Rectal smooth muscle tissue (tissue), 1 donor: ENCODE results near the gene KAZN.

Experiments used
- H3K27ac ChIP-seq: one replicate; pipeline ENCODE4 v1.7.0; 2013; ENCODE audit warnings: low read depth, low read length, inconsistent platforms
- H3K27me3 ChIP-seq: one replicate; pipeline ENCODE4 v1.7.0; 2013; ENCODE audit warnings: low read length; ENCODE audit not compliant: control insufficient read depth, insufficient read depth
- H3K36me3 ChIP-seq: one replicate; pipeline ENCODE4 v1.7.0; 2013; ENCODE audit warnings: low read length; ENCODE audit not compliant: control insufficient read depth, insufficient read depth
- H3K4me1 ChIP-seq: one replicate; pipeline ENCODE4 v1.7.0; 2013; ENCODE audit warnings: low read length; ENCODE audit not compliant: control insufficient read depth, insufficient read depth
- H3K4me3 ChIP-seq: one replicate; pipeline ENCODE4 v1.7.0; 2013; ENCODE audit warnings: low read length
- H3K9ac ChIP-seq: one replicate; pipeline ENCODE4 v1.7.0; 2013; ENCODE audit warnings: low read length

Gene KAZN

DNA sequence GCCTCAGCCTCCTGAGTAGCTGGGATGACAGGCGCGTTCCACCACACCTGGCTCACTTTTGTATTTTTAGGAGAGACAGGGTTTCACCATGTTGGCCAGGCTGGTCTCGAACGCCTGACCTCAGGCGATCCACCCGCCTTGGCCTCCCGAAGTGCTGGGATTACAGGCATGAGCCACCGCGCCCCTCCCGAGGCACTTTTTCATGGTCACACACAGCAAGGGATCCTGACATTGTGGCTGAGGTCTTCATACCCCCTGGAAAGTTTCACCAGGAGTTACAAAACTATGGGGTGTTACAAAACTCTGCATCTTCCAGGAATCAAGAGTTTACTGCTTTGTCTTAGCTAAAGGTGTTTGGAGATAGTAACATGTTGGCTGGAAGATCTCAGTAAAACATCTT, 320.8 kb downstream of the KAZN start:
- Histone ChIP-seq H3K36me3 (no peaks in the 10 kb centered on the region), H3K27ac (no peak overlapping the region), H3K27me3 (no peaks in the 10 kb centered on the region), H3K4me3 (no peak overlapping the region), H3K4me1 (no peaks in the 10 kb centered on the region), H3K9ac (no peak overlapping the region)

DNA sequence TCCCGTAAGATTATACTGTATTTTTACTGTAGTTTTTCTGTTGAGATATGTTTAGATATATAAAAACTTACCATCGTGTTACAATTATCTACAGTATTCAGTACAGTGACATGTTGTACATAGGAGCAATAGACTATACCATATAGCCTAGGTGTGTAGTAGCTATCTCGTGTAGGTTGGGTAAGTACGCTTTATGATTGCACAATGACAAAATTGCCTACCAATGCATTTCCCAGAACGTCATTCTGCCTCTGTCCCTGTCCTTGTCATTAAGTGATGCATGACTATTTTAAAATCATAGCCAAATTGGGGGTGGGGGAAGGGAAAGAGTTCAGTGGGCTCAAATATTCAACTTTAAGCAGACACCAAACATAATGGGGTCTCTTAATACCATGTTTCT, 321.3 kb downstream of the KAZN start:
- Histone ChIP-seq H3K36me3 (no peaks in the 10 kb centered on the region), H3K27ac (no peak overlapping the region), H3K4me1 (no peaks in the 10 kb centered on the region), H3K27me3 (no peaks in the 10 kb centered on the region), H3K4me3 (no peak overlapping the region), H3K9ac (no peak overlapping the region)

DNA sequence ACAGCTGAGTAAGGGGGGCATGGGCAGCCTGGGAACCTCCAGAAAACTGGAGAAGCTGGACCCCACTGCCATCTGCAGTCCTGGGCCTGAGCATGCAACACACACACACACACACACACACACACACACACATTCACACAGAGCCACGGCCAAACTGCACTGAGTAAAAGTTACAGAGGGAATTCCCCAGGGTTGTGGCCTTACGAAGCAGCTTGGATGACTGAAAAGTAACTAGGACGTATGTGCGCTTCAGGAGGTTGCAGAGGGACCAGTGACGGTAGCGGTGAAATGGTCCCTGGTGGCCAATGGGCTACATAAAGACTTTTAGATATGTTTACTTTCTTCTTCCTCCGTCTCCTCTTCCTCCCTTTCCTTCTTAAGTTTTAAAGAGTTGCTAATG, 322.6 kb downstream of the KAZN start:
- H3K27me3 ChIP-seq, result peaks cover 6% of the 10 kb centered on the region
- H3K36me3 ChIP-seq, result no peaks in the 10 kb centered on the region
- no peak overlapping the region for H3K9ac ChIP-seq
- no peak overlapping the region for H3K4me3 ChIP-seq
- H3K27ac ChIP-seq, result no peak overlapping the region
- H3K4me1 ChIP-seq, result no peaks in the 10 kb centered on the region

DNA sequence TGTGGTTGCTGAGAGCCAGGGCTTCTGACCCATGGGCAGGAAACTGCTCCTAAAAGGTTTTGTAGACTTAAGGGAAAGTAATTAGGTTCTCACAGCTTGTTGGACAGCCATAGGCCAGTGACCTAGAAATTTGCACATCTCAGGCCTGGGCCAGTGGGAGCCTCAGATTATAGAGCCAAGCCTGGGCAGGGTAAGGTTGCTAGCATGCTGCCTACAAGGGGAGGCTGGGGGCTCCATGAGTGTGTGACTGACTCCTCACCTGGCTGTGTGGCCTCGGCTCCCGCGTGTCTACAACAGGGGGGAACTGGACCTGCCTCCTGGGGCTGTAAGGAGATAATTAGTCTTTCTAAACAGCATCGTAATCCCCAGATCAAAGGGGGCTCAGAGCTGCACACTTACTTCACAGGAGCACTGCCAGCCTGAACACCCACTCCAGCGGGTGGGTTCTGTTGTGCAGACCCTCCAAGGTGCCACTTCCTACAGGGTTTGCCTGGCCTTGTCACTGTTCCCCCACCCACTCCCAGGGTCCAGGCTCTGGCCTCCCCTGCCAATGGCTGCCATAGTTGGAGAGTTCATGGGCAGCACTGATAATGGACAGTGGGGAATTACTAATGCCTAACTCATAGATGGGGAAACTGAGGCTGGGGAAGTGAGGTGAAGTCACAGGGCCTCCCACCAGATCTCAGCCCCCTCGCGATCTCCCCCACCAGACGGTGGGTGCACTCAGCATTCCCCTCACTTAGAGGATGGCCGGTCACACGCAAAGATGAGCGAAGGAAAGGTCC, 324.6 kb downstream of the KAZN start:
- Histone ChIP-seq H3K9ac (no peak overlapping the region), H3K4me3 (peak overlapping the region; percentile 25), H3K4me1 (no peaks in the 10 kb centered on the region), H3K27ac (no peak overlapping the region), H3K27me3 (peaks cover 6% of the 10 kb centered on the region), H3K36me3 (no peaks in the 10 kb centered on the region)

DNA sequence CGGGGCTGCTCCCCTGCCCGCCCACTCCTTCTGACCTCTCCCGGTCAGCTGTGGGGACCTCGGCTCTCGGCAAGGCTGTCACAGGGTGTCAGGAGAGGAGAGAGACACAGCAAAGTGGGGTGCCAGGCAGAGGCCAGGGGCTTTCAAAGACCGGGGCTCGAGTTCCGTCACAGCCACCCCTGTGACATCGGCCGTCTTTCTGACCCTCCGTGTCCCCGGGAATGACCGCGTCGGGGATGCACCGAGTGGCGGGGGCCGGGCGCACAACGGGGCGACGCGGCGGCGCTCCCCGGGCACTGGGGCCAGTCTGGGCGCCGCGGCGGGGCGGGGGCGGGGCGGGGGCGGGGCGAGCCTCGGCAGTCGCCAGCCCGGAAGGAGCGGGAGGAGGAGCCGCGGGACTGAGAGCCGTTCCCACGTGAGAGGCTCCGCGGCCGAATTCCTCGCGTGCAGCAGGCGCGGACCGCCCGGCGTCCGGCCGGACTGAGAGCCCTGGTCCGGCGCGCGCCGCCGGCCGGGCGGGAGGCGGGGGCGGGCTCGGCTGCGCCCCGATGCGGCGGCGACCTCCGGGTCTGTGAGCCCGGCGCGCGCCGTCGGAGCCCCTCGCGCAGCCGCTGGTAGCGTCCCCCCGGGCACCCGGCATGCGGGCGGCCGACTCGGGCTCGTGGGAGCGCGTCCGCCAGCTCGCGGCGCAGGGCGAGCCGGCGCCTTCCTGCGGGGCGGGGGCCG, 325.4 kb downstream of the KAZN start:
- Histone ChIP-seq H3K9ac (no peak overlapping the region), H3K27me3 (peaks cover 6% of the 10 kb centered on the region), H3K27ac (no peak overlapping the region), H3K4me1 (no peaks in the 10 kb centered on the region), H3K36me3 (no peaks in the 10 kb centered on the region), H3K4me3 (peak overlapping the region; percentile 25)

DNA sequence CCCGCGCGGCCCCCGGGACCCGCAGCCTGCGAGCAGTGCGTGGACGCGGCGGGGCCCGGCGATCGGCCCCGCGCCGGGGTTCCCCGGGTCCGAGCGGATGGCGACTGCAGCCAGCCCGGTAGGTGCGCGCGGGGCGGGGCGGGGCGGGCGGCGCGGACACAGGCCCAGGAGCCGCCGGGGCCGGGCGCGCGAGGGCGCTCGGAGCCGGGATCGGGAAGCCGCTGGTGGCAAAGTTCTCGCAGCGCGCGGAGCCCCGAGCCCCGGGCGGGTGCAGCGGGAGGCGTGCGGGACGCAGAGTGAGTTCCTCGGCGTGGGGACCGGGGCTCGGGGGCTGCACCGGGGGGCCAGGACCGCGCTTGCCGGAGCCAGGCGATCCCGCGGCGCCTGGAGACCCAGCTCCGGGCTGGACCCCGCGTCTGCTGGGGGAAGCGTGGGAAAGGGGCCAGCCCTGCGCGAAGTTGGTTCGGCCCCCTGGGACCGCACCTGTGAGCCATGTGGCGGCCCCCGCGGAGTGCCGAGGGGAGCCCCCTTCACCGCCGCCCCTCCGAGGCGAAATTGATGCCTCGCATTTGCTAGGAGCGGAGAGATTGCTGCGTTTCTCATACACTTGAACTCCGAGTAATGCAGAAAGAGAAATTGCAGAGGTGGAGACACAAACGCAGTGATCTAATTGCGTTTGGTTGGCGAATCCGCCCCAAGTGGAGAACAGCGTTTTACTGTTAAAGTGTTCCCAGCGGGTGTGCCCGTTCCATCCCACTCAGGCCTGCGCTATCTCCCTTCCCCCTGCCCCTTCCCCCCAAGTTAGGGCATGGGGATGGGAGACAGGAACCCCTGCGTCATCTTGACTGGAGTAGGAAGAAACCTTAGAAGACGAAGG, 326.2 kb downstream of the KAZN start:
- Histone ChIP-seq H3K36me3 (no peaks in the 10 kb centered on the region), H3K9ac (no peak overlapping the region), H3K4me3 (peak overlapping the region; percentile 51), H3K4me1 (peaks cover under 1% of the 10 kb centered on the region), H3K27me3 (peaks cover 6% of the 10 kb centered on the region), H3K27ac (no peak overlapping the region)

DNA sequence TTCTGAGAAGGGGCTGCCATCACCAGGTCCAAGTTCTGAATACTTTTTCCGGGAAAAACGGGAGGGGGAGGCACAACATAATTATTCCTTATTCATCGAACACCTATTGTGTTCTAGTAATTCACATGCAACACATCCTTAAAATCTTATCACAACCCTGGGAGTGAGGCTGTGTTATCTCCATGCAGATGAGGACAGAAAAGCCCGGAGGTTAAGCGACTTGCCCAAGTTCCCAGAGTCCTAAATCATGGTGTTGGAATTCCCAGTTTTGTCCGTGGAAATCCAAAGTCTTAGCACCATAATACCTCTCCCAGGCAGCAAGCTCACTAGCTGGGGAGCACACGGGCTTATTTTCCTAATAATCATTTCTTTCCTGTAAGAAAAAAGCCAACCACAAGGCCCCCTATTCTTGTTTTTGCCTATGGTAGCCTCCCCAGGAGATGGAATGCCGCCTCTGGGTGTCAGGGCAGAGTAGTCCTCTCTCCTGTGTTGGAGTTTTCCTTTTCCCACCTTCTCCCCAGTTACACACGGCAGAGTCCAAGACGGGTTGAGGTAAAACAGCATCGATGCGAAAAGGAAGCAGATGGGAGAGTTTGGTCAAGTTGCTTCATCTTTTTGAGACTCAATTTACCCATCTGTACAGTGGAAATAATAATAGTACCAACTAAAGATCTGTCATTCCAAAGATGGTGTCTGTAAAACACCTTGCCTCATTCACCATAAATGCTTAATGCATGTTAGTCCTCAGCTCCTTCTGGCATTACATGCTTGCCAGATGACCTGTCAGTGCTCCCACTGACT, 327.1 kb downstream of the KAZN start:
- H3K27me3 ChIP-seq, result peaks cover 6% of the 10 kb centered on the region
- H3K27ac ChIP-seq, result no peak overlapping the region
- no peak overlapping the region for H3K9ac ChIP-seq
- peaks cover 3% of the 10 kb centered on the region for H3K4me1 ChIP-seq
- peak overlapping the region; percentile 51 for H3K4me3 ChIP-seq
- no peaks in the 10 kb centered on the region for H3K36me3 ChIP-seq

DNA sequence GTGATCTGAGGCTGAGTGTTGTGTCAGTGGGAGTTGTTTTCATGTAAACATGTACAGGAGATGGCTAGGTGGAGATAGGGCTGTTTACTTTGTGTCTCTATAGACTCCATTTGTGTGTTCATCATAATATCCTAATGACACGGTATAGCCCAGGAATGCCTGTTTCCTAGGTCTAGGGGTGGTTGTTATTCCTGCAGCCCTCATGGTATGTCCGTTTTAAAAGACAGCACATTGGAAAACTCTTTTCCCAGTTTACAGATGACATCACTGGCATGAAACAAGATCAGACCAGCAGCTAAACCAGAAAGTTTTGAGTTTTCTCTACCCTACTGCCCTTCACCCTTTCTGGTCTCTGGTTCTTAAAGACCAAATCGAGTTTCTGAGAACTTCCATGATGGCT, 327.7 kb downstream of the KAZN start:
- H3K9ac ChIP-seq, result no peak overlapping the region
- H3K4me1 ChIP-seq, result peaks cover 3% of the 10 kb centered on the region
- H3K27ac ChIP-seq, result no peak overlapping the region
- H3K36me3 ChIP-seq, result no peaks in the 10 kb centered on the region
- H3K4me3 ChIP-seq, result no peak overlapping the region
- peaks cover 6% of the 10 kb centered on the region for H3K27me3 ChIP-seq

DNA sequence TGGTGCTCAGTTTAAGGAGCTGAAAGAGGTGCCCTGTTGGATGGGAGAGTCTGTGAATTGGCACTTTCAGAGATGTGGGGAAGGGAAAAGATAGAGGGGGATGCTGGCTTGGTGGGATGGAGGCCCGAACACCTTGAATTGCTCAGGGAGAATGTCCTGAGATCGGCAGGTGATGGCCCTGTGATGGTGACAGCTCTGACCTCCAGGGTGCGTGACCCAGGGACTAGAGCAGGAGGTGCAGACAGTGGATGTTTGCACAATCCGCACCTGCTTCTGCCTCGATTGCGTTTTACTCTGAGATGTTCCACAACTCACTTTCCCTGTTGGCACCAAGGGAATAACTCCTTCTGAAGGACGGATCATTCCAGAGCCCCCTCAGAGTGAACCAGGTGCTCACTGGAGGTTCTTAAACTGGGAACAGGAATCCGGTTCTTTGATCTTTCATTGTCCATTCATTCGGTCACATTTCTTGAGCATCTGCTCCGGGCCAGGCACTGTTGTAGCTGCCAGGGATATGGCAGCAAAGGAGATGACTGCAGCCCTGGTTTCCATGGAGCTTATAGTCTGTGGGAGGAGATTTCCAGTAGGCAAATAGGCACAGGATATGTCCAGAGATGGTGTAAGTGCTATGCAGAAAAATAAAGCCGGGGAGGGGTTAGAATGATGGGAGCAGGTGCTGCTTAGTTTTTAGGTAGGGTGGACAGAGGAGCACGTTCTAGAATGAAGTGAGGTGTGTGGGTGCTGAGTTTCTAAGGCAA, 328.5 kb downstream of the KAZN start:
- Histone ChIP-seq H3K9ac (no peak overlapping the region), H3K36me3 (no peaks in the 10 kb centered on the region), H3K4me3 (no peak overlapping the region), H3K27ac (no peak overlapping the region), H3K27me3 (peaks cover 6% of the 10 kb centered on the region), H3K4me1 (peaks cover 3% of the 10 kb centered on the region)

DNA sequence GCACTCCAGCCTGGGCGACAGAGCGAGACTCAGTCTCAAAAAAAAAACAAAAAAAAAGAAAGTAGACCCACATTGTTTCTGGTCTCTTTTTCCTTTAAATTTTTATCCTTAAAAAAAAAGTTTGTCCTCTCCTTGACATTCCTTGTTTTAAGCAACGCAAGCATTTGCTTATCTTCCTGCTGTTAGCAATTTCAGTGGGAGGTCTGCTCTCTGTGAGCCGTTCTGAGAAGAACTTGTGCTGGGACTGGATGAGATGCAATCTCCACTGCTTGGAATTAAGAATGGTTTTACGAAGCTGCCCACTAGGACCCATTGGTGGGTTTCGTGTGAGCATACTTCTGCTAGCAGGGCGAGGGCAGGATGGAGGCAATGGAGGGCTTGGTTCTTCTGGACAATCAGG, 329.9 kb downstream of the KAZN start:
- Histone ChIP-seq H3K4me3 (no peak overlapping the region), H3K27me3 (peaks cover 6% of the 10 kb centered on the region), H3K27ac (no peak overlapping the region), H3K36me3 (no peaks in the 10 kb centered on the region), H3K4me1 (peaks cover 3% of the 10 kb centered on the region), H3K9ac (no peak overlapping the region)

DNA sequence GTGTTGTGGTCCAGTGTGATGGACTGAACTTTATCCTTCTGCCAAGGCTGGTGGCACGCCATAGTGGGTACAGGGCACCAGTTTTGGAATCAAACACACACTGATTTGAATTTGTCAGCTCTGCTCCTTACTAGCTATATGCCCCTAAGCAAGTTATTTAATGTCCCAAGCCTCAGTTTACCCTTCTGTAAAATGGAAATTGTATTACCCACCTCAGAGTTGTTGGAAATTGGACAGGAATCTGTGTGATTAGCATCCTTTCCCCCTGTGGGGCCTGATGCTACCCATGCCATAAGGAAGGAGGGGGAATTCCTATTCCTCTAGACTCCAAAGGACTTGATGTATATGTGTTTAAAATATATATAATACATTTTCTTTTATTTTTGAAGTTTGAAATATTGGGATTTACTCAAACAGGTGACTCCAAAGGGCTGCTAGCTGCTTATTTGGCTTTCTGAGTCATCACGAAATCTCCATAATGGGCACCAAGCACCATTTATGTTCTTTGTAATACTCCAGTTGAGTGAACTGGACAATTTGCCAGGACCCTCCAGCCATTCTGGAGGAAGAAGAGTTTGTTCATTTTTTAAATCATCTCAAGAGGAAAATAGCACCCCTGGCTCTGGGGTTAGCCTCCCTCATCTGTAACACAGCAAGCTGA, 330.5 kb downstream of the KAZN start:
- no peak overlapping the region for H3K27ac ChIP-seq
- peaks cover 6% of the 10 kb centered on the region for H3K27me3 ChIP-seq
- H3K4me3 ChIP-seq, result no peak overlapping the region
- H3K36me3 ChIP-seq, result no peaks in the 10 kb centered on the region
- H3K9ac ChIP-seq, result no peak overlapping the region
- H3K4me1 ChIP-seq, result peaks cover 3% of the 10 kb centered on the region
